Liver (tissue), 9 donors: ENCODE data around the gene RERE. TPM values are rescaled to one million over a fixed set of nuclear protein-coding genes. Genes with fewer than 3 reads are reported as not detected.

Experiments
- DNase-seq: peaks from one replicate; pipeline ENCODE4 v3.0.0-alpha.2; 2017; ENCODE audit warnings: low spot score
- H3K27ac ChIP-seq, 2 donors: one replicate each; pipeline ENCODE4 v1.7.0; 2013; ENCODE audit warnings: inconsistent platforms in 2 of 2, low read length in 2 of 2, control low read depth in 1 of 2, low read depth in 1 of 2, mild to moderate bottlenecking in 1 of 2
- H3K27me3 ChIP-seq, 4 donors: one replicate each; pipeline versions ENCODE4 v1.6.1 to v1.7.0; 2013; ENCODE audit warnings: low read length in 3 of 4, inconsistent platforms in 1 of 4, mild to moderate bottlenecking in 1 of 4, moderate library complexity in 1 of 4; ENCODE audit not compliant: control insufficient read depth in 4 of 4, insufficient read depth in 4 of 4
- H3K36me3 ChIP-seq, 4 donors: one replicate each; pipeline versions ENCODE4 v1.6.1 to v1.7.0; 2013; ENCODE audit warnings: low read length in 3 of 4, mild to moderate bottlenecking in 3 of 4, low read depth in 1 of 4, moderate library complexity in 1 of 4; ENCODE audit not compliant: control insufficient read depth in 4 of 4, insufficient read depth in 3 of 4
- H3K4me1 ChIP-seq, 4 donors: one replicate each; pipeline versions ENCODE4 v1.6.1 to v1.7.0; 2013; ENCODE audit warnings: low read length in 3 of 4, mild to moderate bottlenecking in 3 of 4, moderate library complexity in 1 of 4; ENCODE audit not compliant: control insufficient read depth in 4 of 4, insufficient read depth in 4 of 4
- H3K4me3 ChIP-seq, 3 donors: one replicate each; pipeline versions ENCODE4 v1.6.1 to v1.7.0; 2013; ENCODE audit warnings: low read length in 3 of 3, control low read depth in 1 of 3, low read depth in 1 of 3, mild to moderate bottlenecking in 1 of 3
- H3K9ac ChIP-seq, 2 donors: one replicate each; pipeline ENCODE4 v1.7.0; 2013; ENCODE audit warnings: low read length in 2 of 2, mild to moderate bottlenecking in 2 of 2, moderate library complexity in 2 of 2, control low read depth in 1 of 2, low read depth in 1 of 2
- H3K9me3 ChIP-seq, 4 donors: one replicate each; pipeline versions ENCODE4 v1.6.1 to v1.7.0; 2013; ENCODE audit warnings: low read length in 3 of 4; ENCODE audit not compliant: control insufficient read depth in 4 of 4
- ATF3 ChIP-seq: IDR thresholded peaks from 2 replicates; pipeline ENCODE4 v1.6.1; 2016; ENCODE audit warnings: antibody characterized with exemption
- CTCF ChIP-seq: fragments of 150-350 bp; IDR thresholded peaks from 2 replicates; pipeline ENCODE4 v1.5.1; 2017; ENCODE audit warnings: improper control_type of control experiment, low read depth, low read length; ENCODE audit not compliant: missing input control
- EGR1 ChIP-seq, 2 donors: IDR thresholded peaks; 2 replicates each; pipeline ENCODE4 v1.6.1; 2016 to 2018; ENCODE audit warnings: antibody characterized with exemption in 2 of 2, low read depth in 2 of 2
- FOXA1 ChIP-seq: IDR thresholded peaks from 2 replicates; pipeline ENCODE4 v1.6.1; 2016; ENCODE audit warnings: antibody characterized with exemption
- FOXA2 ChIP-seq: IDR thresholded peaks from 2 replicates; pipeline ENCODE4 v1.6.1; 2016; ENCODE audit warnings: antibody characterized with exemption
- GABPA ChIP-seq, 2 donors: IDR thresholded peaks in 1 of 2; conservative IDR thresholded peaks in 1 of 2; 2 replicates each; pipeline ENCODE4 v1.6.1; 2016; ENCODE audit warnings: antibody characterized with exemption in 2 of 2, mild to moderate bottlenecking in 1 of 2, moderate library complexity in 1 of 2
- HNF4A ChIP-seq, 2 donors: conservative IDR thresholded peaks; 2 replicates each; pipeline ENCODE4 v1.6.1; 2016; ENCODE audit warnings: antibody characterized with exemption in 2 of 2, mild to moderate bottlenecking in 2 of 2
- HNF4G ChIP-seq: IDR thresholded peaks from 2 replicates; pipeline ENCODE4 v1.6.1; 2016; ENCODE audit warnings: antibody characterized with exemption
- JUND ChIP-seq, 2 donors: IDR thresholded peaks; 2 replicates each; pipeline ENCODE4 v1.6.1; 2016; ENCODE audit warnings: antibody characterized with exemption in 2 of 2
- MAX ChIP-seq: IDR thresholded peaks from 2 replicates; pipeline ENCODE4 v1.6.1; 2016; ENCODE audit warnings: antibody characterized with exemption
- NR2F2 ChIP-seq: IDR thresholded peaks from 2 replicates; pipeline ENCODE4 v1.6.1; 2016; ENCODE audit warnings: antibody characterized with exemption
- REST ChIP-seq: IDR thresholded peaks from 2 replicates; pipeline ENCODE4 v1.6.1; 2016; ENCODE audit warnings: antibody characterized with exemption, mild to moderate bottlenecking
- RXRA ChIP-seq, 2 donors: IDR thresholded peaks; 2 replicates each; pipeline ENCODE4 v1.6.1; 2017 to 2018; ENCODE audit warnings: antibody characterized with exemption in 2 of 2, mild to moderate bottlenecking in 1 of 2
- TAF1 ChIP-seq: conservative IDR thresholded peaks from 2 replicates; pipeline ENCODE4 v1.6.1; 2016; ENCODE audit warnings: antibody characterized with exemption, mild to moderate bottlenecking
- ZBTB33 ChIP-seq: IDR thresholded peaks from 2 replicates; pipeline ENCODE4 v1.6.1; 2016; ENCODE audit warnings: antibody characterized with exemption
- WGBS: extraction: QIAGEN DNeasy Blood & Tissue Kit; methylation state at CpG from one replicate; pipeline ENCODE4 v1.1.7; 2013; 5-methylcytosine and 5-hydroxymethylcytosine counted together
- polyA plus RNA-seq, 2 donors: library from polyadenylated mRNA; stranded (reverse) in 1 of 2; unstranded in 1 of 2; fragments of 200-250 nt in 1 of 2; fragments of >200 nt in 1 of 2; fragmentation: Nextera tagmentation in 1 of 2; extraction: Ambion mirVana in 1 of 2; gene quantifications; one replicate each; pipeline versions ENCODE4 v1.2.1 to v1.2.3, GENCODE V29; 2013 to 2015
- total RNA-seq, 2 donors: library from RNA; depleted of rRNA; stranded (reverse); fragments of >200 nt; gene quantifications; one replicate each; pipeline ENCODE4 v1.2.3, GENCODE V29; 2014
- donor health status: healthy.
- donor health status: healthy.
- donor health status: healthy.
- donor health status: healthy.
- donor health status: healthy.

Gene RERE
- total and polyA plus RNA-seq, 4 donors, result 9.8 to 49.1 (median 24.8) TPM

GRCh38 chr1:8651236-8651890 lies 166.1 kb downstream of the RERE start:
- 84% methylated on average over 3 of the region's 3 CpGs for WGBS

More at GRCh38 chr1:8651236-8651890, 166.1 kb downstream of the RERE start:
- no peaks in the 10 kb centered on the region for H3K27me3 ChIP-seq
- no peak overlapping the region for H3K9ac ChIP-seq
- peak overlapping the region in 1 of 2 donors; percentile 39 for H3K27ac ChIP-seq
- H3K9me3 ChIP-seq, result no peaks in the 10 kb centered on the region
- TF ChIP-seq EGR1 (IDR thresholded peaks at IDR 0.05; ENCODE audit: low read depth in 2 of 2) (no peak), GABPA (IDR thresholded peaks at IDR 0.05 in 1 of 2, conservative IDR thresholded peaks at IDR 0.05 in 1 of 2) (no peak), REST (no peak), HNF4G (no peak), NR2F2 (no peak), CTCF (no peak), HNF4A (conservative IDR thresholded peaks at IDR 0.05) (no peak), FOXA1 (no peak), RXRA (IDR thresholded peaks at IDR 0.05) (no peak), MAX (no peak), FOXA2 (no peak), ZBTB33 (no peak), JUND (IDR thresholded peaks at IDR 0.05) (no peak), TAF1 (no peak), ATF3 (no peak)
- peaks cover 0 to 2% (median 1%) of the 10 kb centered on the region in 4 donors for H3K36me3 ChIP-seq
- no peak overlapping the region for H3K4me3 ChIP-seq
- peaks cover 0 to 4% (median 1%) of the 10 kb centered on the region in 4 donors for H3K4me1 ChIP-seq
- DNase-seq, result no peak
